Esophagus squamous epithelium (tissue), 5 donors: Measurements from ENCODE around the gene PAM. TPM values are rescaled to one million over a fixed set of nuclear protein-coding genes. Genes with fewer than 3 reads are reported as not detected.
"Not testable (repeated sequence)": the region's sequence is repeated elsewhere in the genome, so short reads cannot be mapped to it uniquely, and the experiment has no call there.

ENCODE experiments used
- DNase-seq: peaks from one replicate; lab custom pipeline; 2025; lab: John Stamatoyannopoulos, UW
- H3K27ac ChIP-seq, 4 donors: fragments of 200-600 bp; sonication (generic); one replicate each; pipeline ENCODE4 v1.5.1; 2016 to 2019; ENCODE audit warnings: mild to moderate bottlenecking in 1 of 4
- H3K27me3 ChIP-seq, 4 donors: fragments of 200-600 bp; sonication (generic); 1 replicate in 3 of 4; 2 replicates in 1 of 4; pipeline versions ENCODE4 v1.5.1 to v1.6.0; 2017 to 2021; ENCODE audit warnings: antibody characterized with exemption in 1 of 4
- H3K36me3 ChIP-seq, 3 donors: fragments of 200-600 bp; sonication (generic); one replicate each; pipeline ENCODE4 v1.5.1; 2016 to 2019
- H3K4me1 ChIP-seq, 3 donors: fragments of 200-600 bp; sonication (generic); one replicate each; pipeline ENCODE4 v1.5.1; 2017 to 2019
- H3K4me3 ChIP-seq, 4 donors: fragments of 200-600 bp; sonication (generic); 1 replicate in 3 of 4; 2 replicates in 1 of 4; pipeline ENCODE4 v1.5.1; 2016 to 2019; ENCODE audit warnings: mild to moderate bottlenecking in 2 of 4, moderate library complexity in 1 of 4
- H3K9me3 ChIP-seq, 3 donors: fragments of 200-600 bp; sonication (generic); one replicate each; pipeline ENCODE4 v1.5.1; 2016 to 2019
- POLR2A ChIP-seq, 4 donors: fragments of 450-650 bp; IDR thresholded peaks; one replicate each; pipeline ENCODE4 v1.6.1; 2017; ENCODE audit warnings: antibody characterized with exemption in 4 of 4, mild to moderate bottlenecking in 4 of 4, moderate library complexity in 3 of 4
- WGBS, 2 donors: methylation state at CpG; one replicate each; pipeline ENCODE4 v1.1.5; 2018; 5-methylcytosine and 5-hydroxymethylcytosine counted together
- intact Hi-C: fragments of 100-400 bp; cut with DNase I; formaldehyde crosslinking; loops from one replicate; pipeline ENCODE4 v1.15.0; 2022
- total RNA-seq, 4 donors: library from RNA; depleted of rRNA; stranded (reverse); fragments of >200 nt; gene quantifications; one replicate each; pipeline ENCODE4 v1.1.0, GENCODE V29; 2016
- TF ChIP-seq, protein P1 (sequence below), 6 experiments: fragments of 450-650 bp in 4 of 6; fragments of 200-600 bp in 2 of 6; sonication (generic) in 2 of 6; IDR thresholded peaks; one replicate each; pipeline ENCODE4 v1.5.1; 2016 to 2019; ENCODE audit warnings: antibody characterized with exemption in 6 of 6, mild to moderate bottlenecking in 4 of 6, moderate library complexity in 4 of 6
- donor health status: DM: yes; HTN: yes; CAD: no.

The PAM gene
- total RNA-seq, 4 donors from 2014 or later: 33.0 to 88.5 (median 53.8) TPM

DNA sequence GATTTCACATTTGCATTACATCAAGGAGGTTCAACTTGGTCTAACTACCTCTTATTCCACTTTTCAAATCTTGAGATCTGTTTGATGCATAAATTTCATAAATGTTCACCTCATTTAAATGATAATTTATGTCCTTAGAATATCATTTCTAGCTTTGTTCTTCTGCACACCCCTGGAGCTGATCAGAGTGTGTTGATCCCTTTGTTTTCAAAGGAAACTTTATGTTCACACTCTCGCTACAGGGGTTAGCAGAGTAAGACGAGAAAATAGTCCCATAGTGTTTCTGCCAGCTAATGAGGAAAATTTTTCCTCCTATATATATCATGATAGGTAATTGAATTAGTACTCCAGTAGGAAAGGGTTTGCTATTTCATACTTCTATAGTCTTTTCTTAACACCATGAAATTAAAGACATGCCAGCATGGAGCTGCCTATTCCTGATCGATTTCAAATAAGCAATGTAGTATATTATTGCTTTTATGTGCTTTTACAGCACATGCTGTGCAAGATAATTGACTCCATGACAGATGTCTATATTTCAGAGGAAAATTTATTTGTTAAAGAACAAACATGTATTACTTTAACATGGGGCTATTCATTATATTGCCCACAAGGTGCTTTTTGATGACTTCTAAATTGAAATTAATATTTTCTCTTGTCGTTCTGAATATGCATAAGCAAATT is 4.8 kb upstream of the PAM start:
- H3K27me3 ChIP-seq: peaks cover 0 to 18% (median 0%) of the 10 kb centered on the region in 4 donors
- H3K4me3 ChIP-seq: no peak overlapping the region
- WGBS, 2 donors: 84 to 86% methylated on average over 4 of the region's 4 CpGs
- TF ChIP-seq, protein P1, sequence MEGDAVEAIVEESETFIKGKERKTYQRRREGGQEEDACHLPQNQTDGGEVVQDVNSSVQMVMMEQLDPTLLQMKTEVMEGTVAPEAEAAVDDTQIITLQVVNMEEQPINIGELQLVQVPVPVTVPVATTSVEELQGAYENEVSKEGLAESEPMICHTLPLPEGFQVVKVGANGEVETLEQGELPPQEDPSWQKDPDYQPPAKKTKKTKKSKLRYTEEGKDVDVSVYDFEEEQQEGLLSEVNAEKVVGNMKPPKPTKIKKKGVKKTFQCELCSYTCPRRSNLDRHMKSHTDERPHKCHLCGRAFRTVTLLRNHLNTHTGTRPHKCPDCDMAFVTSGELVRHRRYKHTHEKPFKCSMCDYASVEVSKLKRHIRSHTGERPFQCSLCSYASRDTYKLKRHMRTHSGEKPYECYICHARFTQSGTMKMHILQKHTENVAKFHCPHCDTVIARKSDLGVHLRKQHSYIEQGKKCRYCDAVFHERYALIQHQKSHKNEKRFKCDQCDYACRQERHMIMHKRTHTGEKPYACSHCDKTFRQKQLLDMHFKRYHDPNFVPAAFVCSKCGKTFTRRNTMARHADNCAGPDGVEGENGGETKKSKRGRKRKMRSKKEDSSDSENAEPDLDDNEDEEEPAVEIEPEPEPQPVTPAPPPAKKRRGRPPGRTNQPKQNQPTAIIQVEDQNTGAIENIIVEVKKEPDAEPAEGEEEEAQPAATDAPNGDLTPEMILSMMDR (IDR thresholded peaks at IDR 0.05): no peak
- no peak for DNase-seq
- no peaks in the 10 kb centered on the region for H3K9me3 ChIP-seq
- H3K27ac ChIP-seq: no peak overlapping the region
- peaks cover 7 to 12% (median 9%) of the 10 kb centered on the region in 3 donors for H3K4me1 ChIP-seq
- H3K36me3 ChIP-seq: no peaks in the 10 kb centered on the region
- intact Hi-C loops: no loop called here

DNA sequence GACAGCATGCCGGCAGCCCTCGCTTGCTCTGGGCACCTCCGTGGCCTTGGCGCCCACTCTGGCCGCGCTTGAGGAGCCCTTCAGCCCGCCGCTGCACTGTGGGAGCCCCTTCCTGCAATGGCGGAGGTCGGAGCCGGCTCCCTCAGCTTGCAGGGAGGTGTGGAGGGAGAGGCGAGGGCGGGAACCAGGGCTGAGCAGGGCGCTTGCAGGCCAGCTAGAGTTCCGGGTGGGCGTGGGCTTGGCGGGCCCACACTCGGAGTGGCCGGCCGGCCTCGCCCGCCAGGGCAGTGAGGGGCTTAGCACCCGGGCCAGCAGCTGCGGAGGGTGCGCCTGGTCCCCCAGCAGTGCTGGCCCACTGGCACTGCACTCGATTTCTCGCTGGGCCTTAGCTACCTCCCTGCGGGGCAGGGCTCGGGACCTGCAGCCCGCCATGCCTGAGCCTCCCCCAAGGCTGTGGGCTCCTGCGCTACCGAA is 3.2 kb upstream of the PAM start:
- peaks cover 9 to 22% (median 10%) of the 10 kb centered on the region in 3 donors for H3K4me1 ChIP-seq
- H3K27ac ChIP-seq, H3K36me3 ChIP-seq, DNase-seq, intact Hi-C loops, H3K9me3 ChIP-seq, H3K4me3 ChIP-seq: not testable (repeated sequence)
- peaks cover 0 to 18% (median 0%) of the 10 kb centered on the region in 4 donors for H3K27me3 ChIP-seq
- WGBS, 2 donors: 96 to 98% methylated on average over 8 to 13 of the region's 32 CpGs

DNA sequence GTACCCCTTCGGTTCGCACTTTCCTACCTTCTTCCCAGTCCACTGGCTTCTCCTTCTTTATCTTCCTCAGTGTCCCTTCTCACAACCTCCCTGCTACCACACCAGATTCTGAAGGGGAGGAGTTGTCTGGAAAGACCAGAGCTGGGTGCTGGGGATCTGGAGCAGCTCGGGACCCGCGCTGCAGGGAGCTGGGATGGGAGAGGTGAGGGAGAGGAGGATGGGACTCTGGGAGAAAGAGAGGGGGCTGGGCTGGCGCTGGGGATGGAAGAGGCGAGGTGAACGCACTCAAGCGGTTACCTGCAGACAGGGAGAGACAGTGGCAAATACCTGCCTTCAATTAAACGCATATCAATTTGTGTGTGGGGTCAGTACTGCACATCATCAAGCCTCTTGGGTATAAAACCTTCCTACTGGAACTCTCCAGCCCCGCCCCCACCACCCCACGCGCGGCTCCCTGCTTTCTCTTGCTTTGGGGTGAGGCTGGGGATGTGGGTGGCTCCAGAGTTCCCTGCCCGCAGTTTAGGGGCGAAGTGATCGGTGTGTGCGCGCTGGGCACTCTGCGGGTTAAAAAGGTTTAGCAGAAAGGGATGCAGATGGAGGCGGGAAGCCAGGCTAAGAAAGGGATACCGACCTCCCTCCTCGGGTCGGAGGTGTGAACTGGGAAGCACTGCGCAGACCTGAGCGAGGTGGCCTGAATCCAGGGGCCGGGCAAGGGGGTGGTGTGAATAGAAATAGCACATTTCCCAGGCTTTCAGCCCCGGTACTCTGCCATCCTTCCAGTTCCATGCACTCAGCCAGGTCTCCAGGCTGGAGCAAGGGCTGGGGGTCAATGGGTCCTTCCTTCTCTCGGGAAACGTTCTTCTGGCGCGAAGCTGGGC is 977 bp upstream of the PAM start:
- no peaks in the 10 kb centered on the region for H3K36me3 ChIP-seq
- peaks cover 0 to 18% (median 0%) of the 10 kb centered on the region in 4 donors for H3K27me3 ChIP-seq
- intact Hi-C loops: no loop called here
- no peaks in the 10 kb centered on the region for H3K9me3 ChIP-seq
- TF ChIP-seq POLR2A (IDR thresholded peaks at IDR 0.05): no peak
- TF ChIP-seq, protein P1 (IDR thresholded peaks at IDR 0.05): no peak
- no peak for DNase-seq
- peaks cover 9 to 32% (median 17%) of the 10 kb centered on the region in 3 donors for H3K4me1 ChIP-seq
- H3K27ac ChIP-seq: peak overlapping the region; percentile 70 to 85 (median 80)
- H3K4me3 ChIP-seq: peak overlapping the region; percentile 62 to 94 (median 81)
- 17 to 23% methylated on average over 14 to 19 of the region's 32 CpGs for WGBS, 2 donors

DNA sequence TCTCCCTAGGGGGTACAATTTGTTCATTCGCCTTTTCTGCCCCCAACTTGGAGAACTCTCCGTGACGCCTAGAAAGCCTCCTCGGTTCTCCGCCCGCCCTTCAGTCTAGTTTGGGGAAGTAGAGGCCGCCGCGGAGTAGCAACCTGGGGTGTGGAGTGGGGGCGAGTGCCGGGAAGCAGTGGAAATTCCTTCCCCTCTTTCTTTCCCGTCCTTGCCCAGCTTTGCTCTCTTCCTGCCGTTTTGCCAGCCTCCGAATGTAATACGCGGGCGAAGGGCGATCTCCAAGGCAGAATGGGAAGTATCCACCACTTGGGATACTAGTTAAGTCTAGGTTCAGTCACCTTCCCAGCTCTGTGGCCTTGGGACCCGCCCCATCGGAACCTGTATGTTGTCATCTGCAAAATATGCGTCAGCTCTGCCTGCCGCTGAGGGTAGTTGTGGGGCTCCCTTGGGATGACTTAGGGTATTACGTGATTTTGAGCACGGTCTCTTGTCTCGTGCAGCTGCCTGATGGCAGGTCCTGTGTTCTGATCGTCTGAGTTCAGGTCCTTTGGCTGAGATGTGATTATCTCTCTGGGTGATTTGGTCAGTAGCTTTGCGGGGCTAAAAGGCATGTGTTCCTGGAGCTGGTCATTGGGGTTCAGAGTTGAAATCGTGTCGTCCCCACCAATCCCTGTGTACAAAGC is 724 bp downstream of the PAM start:
- TF ChIP-seq POLR2A (IDR thresholded peaks at IDR 0.05): peak in 1 of 4 donors; percentile 61
- TF ChIP-seq, protein P1 (IDR thresholded peaks at IDR 0.05): no peak
- H3K4me3 ChIP-seq: peak overlapping the region; percentile 62 to 94 (median 81)
- DNase-seq: no peak
- H3K27me3 ChIP-seq: peaks cover 0 to 18% (median 0%) of the 10 kb centered on the region in 4 donors
- H3K9me3 ChIP-seq: no peaks in the 10 kb centered on the region
- WGBS, 2 donors: 0 to 3% methylated on average over 15 to 22 of the region's 29 CpGs
- intact Hi-C loops: no loop called here
- H3K4me1 ChIP-seq: peaks cover 9 to 49% (median 31%) of the 10 kb centered on the region in 3 donors
- peak overlapping the region; percentile 70 to 85 (median 80) for H3K27ac ChIP-seq
- no peaks in the 10 kb centered on the region for H3K36me3 ChIP-seq

DNA sequence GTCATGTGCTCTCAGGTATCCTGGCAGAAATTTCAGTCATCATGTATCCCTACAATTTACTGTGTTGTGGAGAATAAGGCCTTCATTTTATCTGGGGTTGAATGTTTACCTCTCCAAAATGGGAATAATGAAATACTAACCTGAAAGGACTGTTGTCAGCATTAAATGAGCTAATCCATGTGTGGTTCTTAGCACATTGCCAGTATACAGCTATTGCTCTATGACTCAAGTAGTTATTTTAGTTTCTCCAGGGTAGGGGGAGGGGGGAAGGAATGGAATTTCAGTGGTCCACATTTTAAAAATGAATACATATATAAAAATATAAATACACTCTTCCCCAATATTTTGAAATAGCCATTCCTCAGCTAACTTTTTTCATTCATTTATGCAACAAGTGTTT is 3.5 kb downstream of the PAM start:
- TF ChIP-seq, protein P1 (IDR thresholded peaks at IDR 0.05): no peak
- no peak for TF ChIP-seq POLR2A (IDR thresholded peaks at IDR 0.05)
- H3K4me1 ChIP-seq: peaks cover 14 to 75% (median 52%) of the 10 kb centered on the region in 3 donors
- H3K36me3 ChIP-seq: no peaks in the 10 kb centered on the region
- no peak overlapping the region for H3K27ac ChIP-seq
- H3K9me3 ChIP-seq: no peaks in the 10 kb centered on the region
- no peak for DNase-seq
- H3K4me3 ChIP-seq: no peak overlapping the region
- intact Hi-C loops: no loop called here
- H3K27me3 ChIP-seq: peaks cover 0 to 11% (median 0%) of the 10 kb centered on the region in 4 donors
